Measurements from ENCODE around the gene CBR4. TPM values are rescaled to one million over a fixed set of nuclear protein-coding genes. Genes with fewer than 3 reads are reported as not detected.
A peak's percentile ranks its signal among the peaks of the same experiment; 100 is the strongest.

CBR4 gene
- total RNA-seq, 1 experiment from 2014 or later = 33.6 TPM

DNA sequence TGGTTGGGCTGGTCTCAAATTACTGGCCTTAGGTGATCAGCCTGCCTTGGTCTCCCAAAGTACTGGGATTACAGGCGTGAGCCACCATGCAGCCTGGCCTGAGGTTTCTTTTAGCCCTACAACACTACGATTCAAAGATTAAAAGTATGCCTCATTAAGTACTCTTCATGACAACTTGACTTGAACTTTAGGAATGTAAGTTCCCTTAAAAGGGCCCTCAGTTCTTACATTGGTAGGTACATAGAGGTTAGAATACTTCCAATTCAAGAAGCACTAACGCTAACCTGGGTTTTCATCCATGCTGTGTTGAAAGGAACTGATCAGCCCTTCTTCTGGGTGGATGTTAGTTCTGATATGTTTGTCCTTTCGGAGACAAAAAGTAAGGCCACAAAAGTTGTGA lies 15.1 kb downstream of the CBR4 start:
- DNase-seq = no peak
- no peaks in the 10 kb centered on the region for H4K20me1 ChIP-seq (ENCODE audit: control insufficient read depth, insufficient read depth, insufficient read length)
- H4K5ac ChIP-seq (ENCODE audit: insufficient read length, low read depth, low read length) = no peak overlapping the region
- H3K79me2 ChIP-seq (ENCODE audit: insufficient read depth, low read length) = 0 out of 2 replicates have a peak, but pooled peaks cover 2% of the 10 kb centered on the region
- H3K27ac ChIP-seq (ENCODE audit: insufficient read length, low read depth, low read length) = no peak overlapping the region
- Mint-ChIP-seq H3K9me3 (no peaks in the 10 kb centered on the region), H3K36me3 (ENCODE audit: insufficient read depth in 1 of 3, low read depth in 3 of 3) (peaks cover 7 to 60% (median 43%) of the 10 kb centered on the region in 3 experiments; a peak in 6 of 7 replicates), H3K27ac (peak overlapping the region in 1 of 3 experiments; percentile 57; a peak in 2 of 7 replicates), H3K4me3 (no peak overlapping the region), H3K27me3 (ENCODE audit: low read depth) (no peaks in the 10 kb centered on the region), H3K4me1 (0 out of 4 replicates have a peak, but pooled peaks cover 0 to 3% of the 10 kb centered on the region in 2 experiments)
- no peaks in the 10 kb centered on the region for H3K9me3 ChIP-seq (ENCODE audit: control insufficient read depth, low read depth, low read length)
- no peak overlapping the region for H4K91ac ChIP-seq (ENCODE audit: insufficient read length, low read depth, low read length)
- H2AK5ac ChIP-seq (ENCODE audit: insufficient read length, low read length) = no peak overlapping the region
- H3K9ac ChIP-seq (ENCODE audit: extremely low read depth, insufficient read length, low read length) = no peak overlapping the region
- no CpG with 5 or more reads among the region's 4 CpGs for WGBS (ENCODE audit: extremely low coverage, insufficient read length, low lambda C conversion rate)
- no peak overlapping the region for H3K4me2 ChIP-seq (ENCODE audit: insufficient read depth, insufficient read length, low read length)
- H3K23ac ChIP-seq (ENCODE audit: insufficient read length, low read depth, low read length) = no peak overlapping the region
- H2BK12ac ChIP-seq (ENCODE audit: insufficient read length, low read depth, low read length) = no peak overlapping the region
- TF ChIP-seq, protein P1, sequence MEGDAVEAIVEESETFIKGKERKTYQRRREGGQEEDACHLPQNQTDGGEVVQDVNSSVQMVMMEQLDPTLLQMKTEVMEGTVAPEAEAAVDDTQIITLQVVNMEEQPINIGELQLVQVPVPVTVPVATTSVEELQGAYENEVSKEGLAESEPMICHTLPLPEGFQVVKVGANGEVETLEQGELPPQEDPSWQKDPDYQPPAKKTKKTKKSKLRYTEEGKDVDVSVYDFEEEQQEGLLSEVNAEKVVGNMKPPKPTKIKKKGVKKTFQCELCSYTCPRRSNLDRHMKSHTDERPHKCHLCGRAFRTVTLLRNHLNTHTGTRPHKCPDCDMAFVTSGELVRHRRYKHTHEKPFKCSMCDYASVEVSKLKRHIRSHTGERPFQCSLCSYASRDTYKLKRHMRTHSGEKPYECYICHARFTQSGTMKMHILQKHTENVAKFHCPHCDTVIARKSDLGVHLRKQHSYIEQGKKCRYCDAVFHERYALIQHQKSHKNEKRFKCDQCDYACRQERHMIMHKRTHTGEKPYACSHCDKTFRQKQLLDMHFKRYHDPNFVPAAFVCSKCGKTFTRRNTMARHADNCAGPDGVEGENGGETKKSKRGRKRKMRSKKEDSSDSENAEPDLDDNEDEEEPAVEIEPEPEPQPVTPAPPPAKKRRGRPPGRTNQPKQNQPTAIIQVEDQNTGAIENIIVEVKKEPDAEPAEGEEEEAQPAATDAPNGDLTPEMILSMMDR (conservative IDR thresholded peaks at IDR 0.05) = no peak
- no peak overlapping the region for H2BK5ac ChIP-seq (ENCODE audit: insufficient read length, low read length)
- no peak overlapping the region for H2BK15ac ChIP-seq (ENCODE audit: low read depth, low read length)
- H3T11ph ChIP-seq (ENCODE audit: low read length) = no peak overlapping the region
- H3K18ac ChIP-seq (ENCODE audit: insufficient read length, low read depth, low read length) = no peak overlapping the region
- H3K79me1 ChIP-seq (ENCODE audit: insufficient read depth, low read depth, low read length, poor library complexity, severe bottlenecking) = no peaks in the 10 kb centered on the region
- no peak overlapping the region for H3K56ac ChIP-seq (ENCODE audit: insufficient read length, low read depth, low read length)
- no peak overlapping the region for H2AFZ ChIP-seq (ENCODE audit: low read length)
- H3K4me1 ChIP-seq (ENCODE audit: insufficient read depth, low read length) = no peaks in the 10 kb centered on the region
- H3K4ac ChIP-seq (ENCODE audit: low read depth, low read length) = no peak overlapping the region
- no peak overlapping the region for H4K8ac ChIP-seq (replicated peaks; ENCODE audit: insufficient read length, low read depth, low read length)
- H2BK20ac ChIP-seq (ENCODE audit: low read depth, low read length, poor library complexity, severe bottlenecking) = no peak overlapping the region
- no peak overlapping the region for H2BK120ac ChIP-seq (ENCODE audit: low read depth, low read length, poor library complexity, severe bottlenecking)
- no peak overlapping the region for H3K14ac ChIP-seq (ENCODE audit: insufficient read depth, low read length)
- no peaks in the 10 kb centered on the region for H3K27me3 ChIP-seq (ENCODE audit: insufficient read depth, low read length)
- no peaks in the 10 kb centered on the region for H3K23me2 ChIP-seq (ENCODE audit: insufficient read length, low read depth, low read length, poor library complexity, severe bottlenecking)
